Mesendoderm (in vitro differentiated cells): ENCODE results near the gene RBM38.

Experiments used
- DNase-seq: peaks from one replicate; pipeline ENCODE4 v3.0.0; 2013
- H2AK5ac ChIP-seq: 2 replicates; pipeline ENCODE4 v1.6.1; 2013; ENCODE audit warnings: low read length, inconsistent platforms
- H2BK120ac ChIP-seq: 2 replicates; pipeline ENCODE4 v1.6.1; 2013; ENCODE audit warnings: low read depth, mild to moderate bottlenecking, low read length, moderate library complexity, mixed read lengths
- H2BK15ac ChIP-seq: replicated peaks from 2 replicates; pipeline ENCODE4 v1.6.1; 2013; ENCODE audit warnings: low read depth, mild to moderate bottlenecking, moderate library complexity
- H2BK5ac ChIP-seq: 2 replicates; pipeline ENCODE4 v1.6.1; 2013; ENCODE audit warnings: low read length, inconsistent platforms
- H3K18ac ChIP-seq: 2 replicates; pipeline ENCODE4 v1.6.1; 2013; ENCODE audit warnings: mild to moderate bottlenecking, low read length, mixed read lengths
- H3K23ac ChIP-seq: one replicate; pipeline ENCODE4 v1.6.1; 2013; ENCODE audit warnings: low read length
- H3K27ac ChIP-seq: 2 replicates; pipeline ENCODE4 v1.5.1; 2013; ENCODE audit warnings: low read depth, mild to moderate bottlenecking, inconsistent platforms, low read length, moderate library complexity
- H3K27me3 ChIP-seq: 2 replicates; pipeline ENCODE4 v1.6.1; 2013; ENCODE audit warnings: low read length, control low read depth, mild to moderate bottlenecking, inconsistent platforms; ENCODE audit not compliant: insufficient read depth, poor library complexity
- H3K36me3 ChIP-seq: 2 replicates; pipeline ENCODE4 v1.6.1; 2013; ENCODE audit warnings: low read length, inconsistent platforms; ENCODE audit not compliant: control insufficient read depth, insufficient read depth
- H3K4ac ChIP-seq: one replicate; pipeline ENCODE4 v1.6.1; 2013; ENCODE audit warnings: low read depth, mild to moderate bottlenecking, low read length, moderate library complexity
- H3K4me1 ChIP-seq: 2 replicates; pipeline ENCODE4 v1.6.1; 2013; ENCODE audit warnings: low read depth, low read length, inconsistent platforms; ENCODE audit not compliant: control insufficient read depth
- H3K4me2 ChIP-seq: 2 replicates; pipeline ENCODE4 v1.6.1; 2013; ENCODE audit warnings: low read length
- H3K4me3 ChIP-seq: 2 replicates; pipeline ENCODE4 v1.5.1; 2013; ENCODE audit warnings: mild to moderate bottlenecking, low read length
- H3K56ac ChIP-seq: one replicate; pipeline ENCODE4 v1.6.1; 2013; ENCODE audit warnings: low read length
- H3K79me1 ChIP-seq: 2 replicates; pipeline ENCODE4 v1.6.1; 2013; ENCODE audit warnings: low read length, inconsistent platforms
- H3K79me2 ChIP-seq: 2 replicates; pipeline ENCODE4 v1.6.1; 2013; ENCODE audit warnings: mild to moderate bottlenecking, low read length; ENCODE audit not compliant: control insufficient read depth, insufficient read depth
- H3K9ac ChIP-seq: 2 replicates; pipeline ENCODE4 v1.6.1; 2013; ENCODE audit warnings: low read length, inconsistent platforms
- H4K5ac ChIP-seq: one replicate; pipeline ENCODE4 v1.6.1; 2013; ENCODE audit warnings: low read length
- H4K8ac ChIP-seq: one replicate; pipeline ENCODE4 v1.6.1; 2013; ENCODE audit warnings: low read depth, mild to moderate bottlenecking, control low read depth, low read length, moderate library complexity
- WGBS: extraction: QIAGEN DNeasy Blood & Tissue Kit; methylation state at CpG from one replicate; pipeline ENCODE4 v1.1.7; 2013; ENCODE audit warnings: low lambda C conversion rate, missing lambda C conversion rate; ENCODE audit not compliant: insufficient coverage; ENCODE audit errors: extremely low coverage; 5-methylcytosine and 5-hydroxymethylcytosine counted together

Gene RBM38

GRCh38 chr20:57411406-57412283, 20.4 kb downstream of the RBM38 start:
- H3K4me3 ChIP-seq, result no peak overlapping the region
- no peak overlapping the region for H2BK15ac ChIP-seq
- H3K79me1 ChIP-seq, result no peaks in the 10 kb centered on the region
- H3K4me1 ChIP-seq, result no peaks in the 10 kb centered on the region
- H3K27ac ChIP-seq, result no peak overlapping the region
- H3K9ac ChIP-seq, result no peak overlapping the region
- H3K36me3 ChIP-seq, result peaks cover 3% of the 10 kb centered on the region
- H3K18ac ChIP-seq, result no peak overlapping the region
- no peak overlapping the region for H4K8ac ChIP-seq
- no peak overlapping the region for H3K23ac ChIP-seq
- H3K56ac ChIP-seq, result no peak overlapping the region
- H3K27me3 ChIP-seq, result no peaks in the 10 kb centered on the region
- no CpG with 5 or more reads among the region's 31 CpGs for WGBS
- no peaks in the 10 kb centered on the region for H3K79me2 ChIP-seq
- H3K4me2 ChIP-seq, result no peak overlapping the region
- H4K5ac ChIP-seq, result no peak overlapping the region
- no peak overlapping the region for H2BK5ac ChIP-seq
- H3K4ac ChIP-seq, result no peak overlapping the region
- H2BK120ac ChIP-seq, result no peak overlapping the region
- H2AK5ac ChIP-seq, result no peak overlapping the region
- DNase-seq, result no peak

GRCh38 chr20:57412347-57413029, 21.3 kb downstream of the RBM38 start:
- Histone ChIP-seq H2AK5ac (no peak overlapping the region), H3K4me2 (no peak overlapping the region), H3K4me3 (no peak overlapping the region), H3K36me3 (peaks cover 3% of the 10 kb centered on the region), H2BK5ac (no peak overlapping the region), H3K18ac (no peak overlapping the region), H2BK15ac (no peak overlapping the region), H4K8ac (no peak overlapping the region), H3K4me1 (no peaks in the 10 kb centered on the region), H3K56ac (no peak overlapping the region), H3K27me3 (no peaks in the 10 kb centered on the region), H3K9ac (no peak overlapping the region), H2BK120ac (no peak overlapping the region), H4K5ac (no peak overlapping the region), H3K79me2 (no peaks in the 10 kb centered on the region), H3K79me1 (no peaks in the 10 kb centered on the region), H3K23ac (no peak overlapping the region), H3K4ac (no peak overlapping the region), H3K27ac (no peak overlapping the region)
- no peak for DNase-seq
- no CpG with 5 or more reads among the region's 8 CpGs for WGBS

- Histone ChIP-seq H3K56ac (no peak overlapping the region), H3K27me3 (no peaks in the 10 kb centered on the region), H2BK15ac (no peak overlapping the region), H3K9ac (no peak overlapping the region), H2BK5ac (no peak overlapping the region), H3K27ac (no peak overlapping the region), H3K79me2 (no peaks in the 10 kb centered on the region), H2AK5ac (no peak overlapping the region), H4K8ac (no peak overlapping the region), H3K18ac (no peak overlapping the region), H2BK120ac (no peak overlapping the region), H3K4ac (no peak overlapping the region), H3K4me1 (no peaks in the 10 kb centered on the region), H3K23ac (no peak overlapping the region), H3K4me3 (no peak overlapping the region), H3K4me2 (no peak overlapping the region), H3K36me3 (no peaks in the 10 kb centered on the region), H4K5ac (no peak overlapping the region), H3K79me1 (no peaks in the 10 kb centered on the region)
- no peak for DNase-seq
- WGBS, result no CpG with 5 or more reads among the region's 10 CpGs
These were observed 22.8 kb downstream of the RBM38 start for GRCh38 chr20:57413986-57414385.

- WGBS, result no CpG with 5 or more reads among the region's 19 CpGs
- no peak overlapping the region for H2BK15ac ChIP-seq
- H3K23ac ChIP-seq, result no peak overlapping the region
- no peaks in the 10 kb centered on the region for H3K27me3 ChIP-seq
- H4K5ac ChIP-seq, result no peak overlapping the region
- no peak overlapping the region for H3K4me2 ChIP-seq
- H3K27ac ChIP-seq, result no peak overlapping the region
- no peaks in the 10 kb centered on the region for H3K79me2 ChIP-seq
- H3K79me1 ChIP-seq, result no peaks in the 10 kb centered on the region
- no peak overlapping the region for H4K8ac ChIP-seq
- no peak overlapping the region for H3K9ac ChIP-seq
- H3K4ac ChIP-seq, result no peak overlapping the region
- no peak for DNase-seq
- H3K4me3 ChIP-seq, result no peak overlapping the region
- H3K18ac ChIP-seq, result no peak overlapping the region
- no peaks in the 10 kb centered on the region for H3K4me1 ChIP-seq
- no peak overlapping the region for H2AK5ac ChIP-seq
- no peak overlapping the region for H2BK5ac ChIP-seq
- H2BK120ac ChIP-seq, result no peak overlapping the region
- H3K36me3 ChIP-seq, result no peaks in the 10 kb centered on the region
- no peak overlapping the region for H3K56ac ChIP-seq
These were observed 23.8 kb downstream of the RBM38 start for GRCh38 chr20:57414867-57415592.

- Histone ChIP-seq H2BK15ac (no peak overlapping the region), H3K4me1 (no peaks in the 10 kb centered on the region), H3K79me2 (no peaks in the 10 kb centered on the region), H3K4me3 (no peak overlapping the region), H3K27ac (no peak overlapping the region), H4K5ac (no peak overlapping the region), H3K4me2 (no peak overlapping the region), H3K18ac (no peak overlapping the region), H2AK5ac (no peak overlapping the region), H3K9ac (no peak overlapping the region), H3K27me3 (no peaks in the 10 kb centered on the region), H3K23ac (no peak overlapping the region), H3K79me1 (no peaks in the 10 kb centered on the region), H2BK5ac (no peak overlapping the region), H3K36me3 (no peaks in the 10 kb centered on the region), H2BK120ac (no peak overlapping the region), H3K4ac (no peak overlapping the region), H4K8ac (no peak overlapping the region), H3K56ac (no peak overlapping the region)
- WGBS, result no CpG with 5 or more reads among the region's 11 CpGs
- DNase-seq, result no peak
These were observed 24.6 kb downstream of the RBM38 start for GRCh38 chr20:57415771-57416170.
